Adrenal gland (tissue), 12 donors: ENCODE measurements around the gene SMIM28. TPM values are rescaled to one million over a fixed set of nuclear protein-coding genes. Genes with fewer than 3 reads are reported as not detected.
"Not testable (repeated sequence)": the region's sequence is repeated elsewhere in the genome, so short reads cannot be mapped to it uniquely, and the experiment has no call there.

Experiments
- DNase-seq, 7 donors: peaks; one replicate each; pipeline ENCODE4 v3.0.0-alpha.2; 2019 to 2020
- H3K27ac ChIP-seq, 5 donors: fragments of 200-600 bp; sonication (generic) in 4 of 5; 1 replicate in 3 of 5; 2 replicates in 2 of 5; pipeline versions ENCODE4 v1.5.1 to v1.8.0; 2016 to 2020; ENCODE audit warnings: mild to moderate bottlenecking in 1 of 5
- H3K27me3 ChIP-seq: fragments of 200-600 bp; 2 replicates; pipeline ENCODE4 v1.8.0; 2021
- H3K36me3 ChIP-seq, 2 donors: fragments of 200-600 bp; replicated peaks in 1 of 2; 1 replicate in 1 of 2; 2 replicates in 1 of 2; pipeline versions ENCODE4 v1.5.1 to v1.8.0; 2018 to 2022
- H3K4me1 ChIP-seq, 2 donors: fragments of 200-600 bp; replicated peaks in 1 of 2; 1 replicate in 1 of 2; 2 replicates in 1 of 2; pipeline versions ENCODE4 v1.5.1 to v1.8.0; 2018 to 2021
- H3K4me3 ChIP-seq, 4 donors: fragments of 200-600 bp; sonication (generic) in 3 of 4; one replicate each; pipeline ENCODE4 v1.5.1; 2016 to 2018
- H3K9me3 ChIP-seq, 3 donors: fragments of 200-600 bp; sonication (generic) in 1 of 3; replicated peaks in 1 of 3; 1 replicate in 2 of 3; 2 replicates in 1 of 3; pipeline versions ENCODE4 v1.5.1 to v1.8.0; 2016 to 2021
- CTCF ChIP-seq, 6 experiments: fragments of 450-650 bp in 4 of 6; fragments of 200-600 bp in 2 of 6; sonication (generic) in 1 of 6; IDR thresholded peaks; 1 replicate in 5 of 6; 2 replicates in 1 of 6; pipeline versions ENCODE4 v1.5.1 to v1.8.0; 2016 to 2021; ENCODE audit warnings: antibody characterized with exemption in 6 of 6, mild to moderate bottlenecking in 2 of 6, moderate library complexity in 1 of 6
- POLR2A ChIP-seq, 2 donors: fragments of 450-650 bp; IDR thresholded peaks; one replicate each; pipeline ENCODE4 v1.6.1; 2017; ENCODE audit warnings: antibody characterized with exemption in 2 of 2, mild to moderate bottlenecking in 2 of 2, moderate library complexity in 1 of 2
- WGBS, 4 donors: extraction: QIAGEN DNeasy Blood & Tissue Kit in 2 of 4; methylation state at CpG; one replicate each; pipeline versions ENCODE4 v1.1.5 to v1.1.7; 2013 to 2017; 5-methylcytosine and 5-hydroxymethylcytosine counted together
- intact Hi-C, 2 donors: fragments of 100-400 bp; cut with DNase I; formaldehyde crosslinking; loops; one replicate each; pipeline versions ENCODE4 v1.14.1 to v1.15.0; 2022 to 2023
- polyA plus RNA-seq, 3 donors: library from polyadenylated mRNA; stranded (reverse); fragments of 200-250 nt in 2 of 3; fragments of 350-450 nt in 1 of 3; fragmentation: Illumina TruSeq in 1 of 3; extraction: RNeasy Lipid Tissue Mini Kit (QIAGEN cat#74804) in 1 of 3; gene quantifications; one replicate each; pipeline ENCODE4 v1.2.3, GENCODE V29; 2013 to 2014
- total RNA-seq, 9 donors: library from RNA; depleted of rRNA in 4 of 9; stranded (reverse); fragments of >200 nt in 4 of 9; fragments of 120-200 nt in 1 of 9; fragmentation: NEBNext Ultra II Directional in 1 of 9; extraction: Animal tissue kit (Norgen Biotek cat#: 25700) in 1 of 9; gene quantifications; one replicate each; pipeline versions ENCODE4 v1.1.0 to v1.2.4, GENCODE V29; 2013 to 2023
- donor health status: healthy with polysubstance abuse.
- donor health status: Bipolar disorder and iron deficiency.
- donor health status: DM: yes; HTN: yes; CAD: no.
- donor health status: DM: no; HTN: no; CAD: no.
- donor health status: DM: no; HTN: no; CAD: no.
- donor health status: DM: yes; HTN: yes; CAD: no.

SMIM28 gene
- total and polyA plus RNA-seq, 12 donors, result not detected

GRCh38 chr6:138422861-138423260 lies 45.2 kb downstream of the SMIM28 start:
- no peak overlapping the region for H3K4me3 ChIP-seq
- H3K4me1 ChIP-seq, result peaks cover 0 to 4% of the 10 kb centered on the region in 2 donors
- no peaks in the 10 kb centered on the region for H3K36me3 ChIP-seq
- H3K27ac ChIP-seq, result no peak overlapping the region
- H3K9me3 ChIP-seq, result no peaks in the 10 kb centered on the region
- TF ChIP-seq CTCF (IDR thresholded peaks at IDR 0.05), result no peak
- no peak for TF ChIP-seq POLR2A (IDR thresholded peaks at IDR 0.05)
- no peak for DNase-seq
- intact Hi-C loops, result loop anchor here in 1 of 2 donors (10.0 kb wide), 2 partner anchors 162 to 342 kb away; no protein-coding TSS in a partner anchor
- no peaks in the 10 kb centered on the region for H3K27me3 ChIP-seq

DNA sequence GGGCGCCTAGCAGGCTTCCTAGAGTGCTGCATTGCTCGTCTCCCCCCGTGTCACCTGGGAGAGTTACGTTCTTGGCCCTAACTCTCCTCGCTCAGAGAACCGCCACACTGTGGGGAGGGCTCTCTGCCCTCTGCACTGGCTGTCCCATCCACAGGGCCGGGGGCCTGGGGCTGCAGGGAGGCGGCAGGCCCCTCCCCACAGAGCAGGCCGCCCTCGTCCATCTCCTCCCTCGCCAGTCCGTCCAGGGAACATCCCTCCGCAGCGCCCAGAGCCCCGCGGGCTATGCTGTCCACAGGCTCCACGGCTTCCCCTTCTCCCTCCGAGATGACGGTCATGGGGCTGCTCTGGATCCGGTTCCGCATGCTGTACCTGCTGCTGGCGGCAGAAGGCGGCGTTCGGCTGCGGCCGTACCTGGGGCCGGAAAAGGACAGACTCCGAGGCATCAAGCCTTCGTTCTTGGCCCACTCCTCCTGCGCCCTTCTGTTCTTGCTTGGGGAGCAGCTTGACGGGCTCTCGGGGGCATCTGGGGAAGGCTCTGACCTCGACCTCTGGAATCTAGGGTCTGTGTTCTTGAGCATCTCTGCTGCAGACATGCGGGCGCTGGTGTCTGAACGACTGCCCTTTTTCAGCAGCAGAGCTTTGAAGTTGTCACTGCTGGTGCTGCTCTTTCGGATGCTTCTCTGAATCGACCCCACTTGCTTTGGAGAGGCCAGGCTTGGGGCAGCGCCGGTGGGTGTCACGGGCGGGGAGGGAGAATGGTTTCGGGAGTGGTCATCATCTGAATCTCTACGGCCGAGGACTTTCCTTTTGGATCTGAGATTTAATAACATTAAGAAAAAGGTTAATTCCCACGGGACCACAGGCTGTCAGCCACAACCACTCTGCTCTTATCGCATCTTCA lies 46.5 kb downstream of the SMIM28 start:
- no peaks in the 10 kb centered on the region for H3K36me3 ChIP-seq
- TF ChIP-seq CTCF (IDR thresholded peaks at IDR 0.05), result no peak
- TF ChIP-seq POLR2A (IDR thresholded peaks at IDR 0.05), result no peak
- intact Hi-C loops, result loop anchor here in 1 of 2 donors (10.0 kb wide), 2 partner anchors 161 to 341 kb away; no protein-coding TSS in a partner anchor

DNA sequence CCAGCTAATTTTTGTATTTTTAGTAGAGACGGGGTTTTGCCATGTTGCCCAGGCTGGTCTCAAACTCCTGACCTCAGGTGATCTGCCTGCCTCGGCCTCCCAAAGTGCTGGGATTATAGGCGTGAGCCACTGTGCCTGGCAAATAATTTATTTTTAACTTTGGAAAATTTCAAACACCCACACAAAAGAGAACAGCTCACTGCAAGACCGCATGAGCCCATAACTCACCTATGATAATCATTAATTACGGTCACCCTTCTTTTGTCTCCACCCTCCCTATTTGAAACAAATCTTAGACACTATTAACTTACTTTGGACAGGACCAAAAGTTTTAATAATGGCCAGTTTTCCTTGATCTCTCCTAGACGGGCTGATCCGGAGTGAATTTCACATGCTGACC lies 47.6 kb downstream of the SMIM28 start:
- H3K4me3 ChIP-seq, H3K9me3 ChIP-seq, H3K4me1 ChIP-seq, H3K36me3 ChIP-seq, H3K27ac ChIP-seq, H3K27me3 ChIP-seq, DNase-seq: not testable (repeated sequence)
- intact Hi-C loops, result loop anchor here (5.0 to 10.0 kb wide), 4 partner anchors 87 to 340 kb away; no protein-coding TSS in a partner anchor
- WGBS, 4 donors, result 81 to 92% (median 87%) methylated on average over 7 of the region's 7 CpGs

More for the DNA sequence above, 46.5 kb downstream of the SMIM28 start:
- peaks cover 0 to 4% of the 10 kb centered on the region in 2 donors for H3K4me1 ChIP-seq
- no peaks in the 10 kb centered on the region for H3K9me3 ChIP-seq
- no peak overlapping the region for H3K27ac ChIP-seq
- no peak for DNase-seq
- no peak overlapping the region for H3K4me3 ChIP-seq
- 80 to 89% (median 86%) methylated on average over 17 to 48 of the region's 48 CpGs for WGBS, 4 donors
- no peaks in the 10 kb centered on the region for H3K27me3 ChIP-seq

- Histone ChIP-seq H3K9me3 (no peaks in the 10 kb centered on the region), H3K4me3 (no peak overlapping the region), H3K27me3 (no peaks in the 10 kb centered on the region), H3K36me3 (no peaks in the 10 kb centered on the region), H3K4me1 (peaks cover 0 to 4% of the 10 kb centered on the region in 2 donors), H3K27ac (no peak overlapping the region)
- intact Hi-C loops, result loop anchor here (5.0 to 10.0 kb wide), 4 partner anchors 86 to 338 kb away; no protein-coding TSS in a partner anchor
- DNase-seq, result no peak
- WGBS, 4 donors, result 76 to 91% (median 81%) methylated on average over 5 of the region's 5 CpGs
- TF ChIP-seq CTCF (IDR thresholded peaks at IDR 0.05) (no peak), POLR2A (IDR thresholded peaks at IDR 0.05) (no peak)
These were observed 48.9 kb downstream of the SMIM28 start for GRCh38 chr6:138426500-138427123.
